ENCODE measurements around the gene CEP76.

CEP76 gene

DNA sequence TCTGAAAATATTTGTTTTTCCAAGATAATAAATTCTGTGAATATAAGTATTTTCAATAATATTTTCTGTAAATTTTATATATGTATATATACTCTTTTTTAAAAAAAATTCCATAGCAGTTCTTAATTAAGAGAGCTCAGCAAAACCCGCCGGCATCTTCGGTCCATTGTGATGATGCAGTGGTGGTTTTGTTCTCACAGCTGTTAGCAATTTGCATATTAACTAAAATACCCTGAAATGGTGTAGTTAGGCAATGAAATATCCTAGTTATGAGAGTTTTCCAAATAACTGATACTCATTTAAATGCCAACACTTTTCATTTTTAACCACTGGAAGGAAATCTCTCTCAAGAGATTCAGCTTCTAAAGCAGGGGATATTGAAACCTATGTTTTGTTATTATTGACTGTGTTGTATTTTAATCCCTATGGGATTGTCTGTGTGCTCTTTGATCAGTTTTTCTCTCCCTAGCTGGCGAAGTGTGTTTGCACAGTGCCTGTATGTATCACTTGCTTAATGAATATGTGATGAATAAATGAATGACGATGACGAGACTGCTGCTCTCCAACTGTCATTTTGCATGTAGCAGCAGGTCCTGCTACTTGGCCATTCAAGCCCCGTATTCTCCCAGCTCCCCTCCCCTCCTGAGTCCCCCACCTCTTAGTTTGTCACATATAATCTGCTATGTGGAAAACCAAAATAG, 42.7 kb upstream of the CEP76 start:
- Histone ChIP-seq H3K27me3 (ENCODE audit: insufficient read depth, low read depth) (no peaks in the 10 kb centered on the region), H2AFZ (ENCODE audit: low read depth) (no peak overlapping the region), H3K36me3 (ENCODE audit: insufficient read depth) (no peaks in the 10 kb centered on the region), H3K4me1 (ENCODE audit: low read depth, poor library complexity, severe bottlenecking) (peaks cover 40% of the 10 kb centered on the region), H3K9ac (no peak overlapping the region), H3K4me3 (IDR thresholded peaks at IDR 0.05; ENCODE audit: insufficient read depth, low read depth, low read length) (no peak overlapping the region), H3K79me2 (ENCODE audit: insufficient read depth, low read depth) (no peaks in the 10 kb centered on the region), H3K4me2 (no peak overlapping the region), H4K20me1 (ENCODE audit: insufficient read depth) (no peaks in the 10 kb centered on the region), H3K27ac (no peak overlapping the region)
- no peak for TF ChIP-seq CTCF (conservative IDR thresholded peaks at IDR 0.05; ENCODE audit: low read depth, low read length)

DNA sequence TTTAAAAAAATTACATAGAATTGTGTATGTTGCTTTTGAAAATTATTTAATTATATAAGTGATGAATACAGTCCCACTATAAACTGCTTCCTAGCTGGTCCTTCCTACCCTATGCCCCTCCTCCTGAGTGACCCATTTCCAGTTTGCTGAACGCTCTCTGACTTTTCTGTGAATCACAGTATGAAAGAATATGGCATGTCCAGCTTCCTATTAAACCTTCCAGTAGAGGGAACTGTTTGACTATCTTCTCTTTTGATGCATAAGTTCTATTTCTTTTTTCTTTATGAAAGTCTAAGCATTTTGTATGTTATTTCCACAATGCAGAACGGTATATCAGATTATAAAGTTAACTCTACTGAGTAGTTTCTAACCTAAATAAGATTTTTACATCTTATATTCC, 41.6 kb upstream of the CEP76 start:
- Histone ChIP-seq H3K36me3 (ENCODE audit: insufficient read depth) (no peaks in the 10 kb centered on the region), H3K9ac (no peak overlapping the region), H3K4me3 (IDR thresholded peaks at IDR 0.05; ENCODE audit: insufficient read depth, low read depth, low read length) (no peak overlapping the region), H4K20me1 (ENCODE audit: insufficient read depth) (no peaks in the 10 kb centered on the region), H3K4me1 (ENCODE audit: low read depth, poor library complexity, severe bottlenecking) (peaks cover 30% of the 10 kb centered on the region), H3K4me2 (no peak overlapping the region), H3K27ac (no peak overlapping the region), H3K79me2 (ENCODE audit: insufficient read depth, low read depth) (no peaks in the 10 kb centered on the region), H3K27me3 (ENCODE audit: insufficient read depth, low read depth) (no peaks in the 10 kb centered on the region), H2AFZ (ENCODE audit: low read depth) (no peak overlapping the region)
- TF ChIP-seq CTCF (conservative IDR thresholded peaks at IDR 0.05; ENCODE audit: low read depth, low read length) = peak; percentile 74

DNA sequence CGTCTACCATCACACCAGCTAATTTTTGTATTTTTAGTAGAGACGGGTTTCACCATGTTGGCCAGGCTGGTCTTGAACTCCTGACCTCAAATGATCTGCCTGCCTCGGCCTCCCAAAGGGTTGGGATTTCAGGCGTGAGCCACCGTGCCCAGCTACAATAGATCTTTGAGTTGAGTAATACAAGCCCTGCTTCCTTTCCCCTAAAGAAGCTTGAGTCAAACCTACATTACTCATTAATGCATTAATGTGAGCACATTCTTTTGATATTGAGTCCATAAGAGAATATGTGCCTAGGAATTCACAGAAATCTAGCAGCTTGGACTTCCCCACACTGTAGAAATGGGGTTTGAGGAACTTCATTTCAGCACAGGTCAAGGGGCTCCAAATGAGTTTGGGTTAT, 39.9 kb upstream of the CEP76 start:
- TF ChIP-seq CTCF (conservative IDR thresholded peaks at IDR 0.05; ENCODE audit: low read depth, low read length) = no peak
- no peaks in the 10 kb centered on the region for H3K79me2 ChIP-seq (ENCODE audit: insufficient read depth, low read depth)
- H3K4me2 ChIP-seq = no peak overlapping the region
- no peaks in the 10 kb centered on the region for H3K36me3 ChIP-seq (ENCODE audit: insufficient read depth)
- no peak overlapping the region for H3K9ac ChIP-seq
- H2AFZ ChIP-seq (ENCODE audit: low read depth) = no peak overlapping the region
- no peak overlapping the region for H3K27ac ChIP-seq
- peaks cover 14% of the 10 kb centered on the region for H3K4me1 ChIP-seq (ENCODE audit: low read depth, poor library complexity, severe bottlenecking)
- H3K4me3 ChIP-seq (IDR thresholded peaks at IDR 0.05; ENCODE audit: insufficient read depth, low read depth, low read length) = no peak overlapping the region
- no peaks in the 10 kb centered on the region for H3K27me3 ChIP-seq (ENCODE audit: insufficient read depth, low read depth)
- no peaks in the 10 kb centered on the region for H4K20me1 ChIP-seq (ENCODE audit: insufficient read depth)

GRCh38 chr18:12741351-12741750, 38.8 kb upstream of the CEP76 start:
- Histone ChIP-seq H3K27ac (no peak overlapping the region), H3K4me2 (no peak overlapping the region), H4K20me1 (ENCODE audit: insufficient read depth) (no peaks in the 10 kb centered on the region), H3K4me3 (IDR thresholded peaks at IDR 0.05; ENCODE audit: insufficient read depth, low read depth, low read length) (no peak overlapping the region), H3K36me3 (ENCODE audit: insufficient read depth) (no peaks in the 10 kb centered on the region), H2AFZ (ENCODE audit: low read depth) (no peak overlapping the region), H3K79me2 (ENCODE audit: insufficient read depth, low read depth) (no peaks in the 10 kb centered on the region), H3K4me1 (ENCODE audit: low read depth, poor library complexity, severe bottlenecking) (peaks cover 8% of the 10 kb centered on the region), H3K9ac (no peak overlapping the region), H3K27me3 (ENCODE audit: insufficient read depth, low read depth) (no peaks in the 10 kb centered on the region)
- no peak for TF ChIP-seq CTCF (conservative IDR thresholded peaks at IDR 0.05; ENCODE audit: low read depth, low read length)

All from KMS-11 (cell line).